GM10248 (cell line): Measurements from ENCODE around the gene MARVELD1.

ENCODE experiments used
- CTCF ChIA-PET: fragments of 300-600 bp; sonication (Branson Sonifier 250); formaldehyde crosslinking; extraction: SDS; loops from one replicate; lab custom pipeline; 2021; ENCODE audit warnings: antibody characterized with exemption; lab: Yijun Ruan, JAX
- POLR2A ChIA-PET: fragments of 350-650 bp; sonication (Branson Sonifier 250); formaldehyde crosslinking; extraction: SDS; loops from one replicate; lab custom pipeline; 2020; ENCODE audit warnings: antibody characterized with exemption; lab: Yijun Ruan, JAX
- DNase-seq: peaks from one replicate; pipeline ENCODE4 v3.0.0; 2012; ENCODE audit errors: extremely low spot score
- CTCF ChIP-seq: IDR thresholded peaks from 2 replicates; pipeline ENCODE4 v1.5.1; 2012; ENCODE audit warnings: mild to moderate bottlenecking, low read depth; ENCODE audit errors: extremely low read depth, missing control alignments, control extremely low read depth

MARVELD1 gene

GRCh38 chr10:97766996-97767924 lies 53.7 kb downstream of the MARVELD1 start:
- ChIA-PET POLR2A (no interaction called here), CTCF (interaction anchor here (0.6 to 2.4 kb wide), 4 partner anchors 24 to 218 kb away, joined by 3 to 6 read pairs (median 3); no protein-coding TSS in a partner anchor)
- DNase-seq: no peak
- TF ChIP-seq CTCF: no peak
